ENCODE data around the gene ZNF37A. TPM values are rescaled to one million over a fixed set of nuclear protein-coding genes. Genes with fewer than 3 reads are reported as not detected.
A peak's percentile ranks its signal among the peaks of the same experiment; 100 is the strongest.
"Not testable (repeated sequence)": the region's sequence is repeated elsewhere in the genome, so short reads cannot be mapped to it uniquely, and the experiment has no call there.

ZNF37A gene
- total and polyA plus RNA-seq, 12 donors = 2.8 to 9.2 (median 7.3) TPM

GRCh38 chr10:38076687-38077086 lies 17.4 kb upstream of the ZNF37A start:
- ATAC-seq (no peak), DNase-seq (no peak)
- Histone ChIP-seq H3K27ac (no peak overlapping the region), H3K4me3 (no peak overlapping the region), H3K36me3 (no peaks in the 10 kb centered on the region), H3K4me1 (no peaks in the 10 kb centered on the region), H3K9me3 (peaks cover 0 to 13% (median 0%) of the 10 kb centered on the region in 11 donors), H3K27me3 (peaks cover 0 to 3% (median 0%) of the 10 kb centered on the region in 7 donors)
- 65 to 76% methylated on average over 2 of the region's 2 CpGs for WGBS, 2 donors
- TF ChIP-seq CTCF (IDR thresholded peaks at IDR 0.05) = no peak
- intact Hi-C loops (cut with DNase I) = no loop called here

DNA sequence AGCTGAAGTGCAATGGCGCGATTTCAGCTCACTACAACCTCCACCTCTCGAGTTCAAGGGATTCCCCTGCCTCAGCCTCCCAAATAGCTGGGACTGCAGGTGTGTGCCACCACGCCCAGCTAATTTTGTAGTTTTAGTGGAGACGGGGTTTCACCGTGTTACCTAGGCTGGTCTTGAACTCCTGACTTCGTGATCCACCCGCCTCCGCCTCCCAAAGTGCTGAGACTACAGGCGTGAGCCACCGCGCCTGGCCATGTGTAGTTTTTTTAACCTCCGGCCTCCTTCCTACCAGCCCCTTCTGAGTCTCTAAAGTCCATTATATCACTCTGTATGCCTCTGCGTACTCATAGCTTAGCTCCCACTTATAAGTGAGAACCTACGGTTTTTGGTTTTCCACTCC lies 819 bp upstream of the ZNF37A start:
- intact Hi-C loops (cut with DNase I) = loop anchor here in 7 of 10 donors (5.0 to 10.0 kb wide), 8 partner anchors 59 to 239 kb away; partner anchors contain the start of genes ZNF248 (in 5 of the 7), ZNF33A (in 3 of the 7) and ZNF25 (in 1 of the 7)

GRCh38 chr10:38093816-38094157 lies 350 bp upstream of the ZNF37A start:
- Histone ChIP-seq H3K27ac (peak overlapping the region in 9 of 10 donors; percentile 75 to 96 (median 82)), H3K4me3 (peak overlapping the region; percentile 66 to 100 (median 81)), H3K9me3 (peaks cover 0 to 11% (median 0%) of the 10 kb centered on the region in 11 donors), H3K4me1 (peaks cover 0 to 19% (median 11%) of the 10 kb centered on the region in 9 donors), H3K36me3 (peaks cover 0 to 33% (median 25%) of the 10 kb centered on the region in 9 donors), H3K27me3 (no peaks in the 10 kb centered on the region)
- no peak for TF ChIP-seq CTCF (IDR thresholded peaks at IDR 0.05)
- DNase-seq (no peak), ATAC-seq (peak; percentile 8 to 49 (median 36))
- 9 to 11% methylated on average over 16 of the region's 16 CpGs for WGBS, 2 donors
- intact Hi-C loops (cut with DNase I) = loop anchor here in 8 of 10 donors (1.0 to 10.0 kb wide), 11 partner anchors 59 to 239 kb away; partner anchors contain the start of genes ZNF248 (in 5 of the 8), ZNF25 (in 4 of the 8) and ZNF33A (in 4 of the 8)

More for the DNA sequence above, 819 bp upstream of the ZNF37A start:
- WGBS, 2 donors = 95 to 96% methylated on average over 15 of the region's 15 CpGs
- H3K27me3 ChIP-seq, ATAC-seq, DNase-seq, H3K9me3 ChIP-seq: not testable (repeated sequence)
- Histone ChIP-seq H3K36me3 (peaks cover 0 to 29% (median 20%) of the 10 kb centered on the region in 9 donors), H3K4me1 (peaks cover 0 to 19% (median 11%) of the 10 kb centered on the region in 9 donors), H3K4me3 (peak overlapping the region in 9 of 10 donors; percentile 66 to 100 (median 77)), H3K27ac (peak overlapping the region in 2 of 10 donors; percentile 82 to 96)

DNA sequence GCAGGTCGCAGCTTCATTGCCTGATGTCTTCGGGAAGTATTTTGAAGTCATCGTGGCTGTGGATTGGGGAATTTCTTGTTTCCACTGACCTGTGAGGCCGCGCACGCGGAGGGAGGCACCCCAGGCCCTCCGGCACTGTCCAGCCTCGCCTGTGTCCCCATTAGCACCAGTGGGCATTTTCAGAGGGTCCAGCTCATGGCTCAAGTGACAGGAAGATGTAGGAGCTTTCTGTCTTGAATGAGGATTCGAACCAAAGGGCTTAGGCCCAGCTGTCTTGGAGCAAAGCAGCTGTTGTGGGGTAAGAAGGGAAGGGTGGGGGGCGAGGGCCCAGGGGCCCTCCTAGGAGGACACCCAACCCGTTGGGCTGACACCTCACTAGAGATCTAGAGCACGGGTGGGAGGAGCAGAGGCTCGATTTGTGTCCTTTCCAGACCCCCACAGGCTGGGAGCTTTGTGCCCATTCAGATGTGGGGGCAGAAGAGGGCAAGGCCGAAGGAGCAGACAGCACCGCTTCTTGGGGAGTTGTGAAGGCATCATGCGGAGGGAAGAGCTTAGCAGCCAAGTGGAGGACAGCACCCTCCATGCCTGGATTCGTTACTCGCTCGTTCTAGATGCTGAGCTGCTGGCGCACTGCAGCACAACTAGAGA lies 914 bp downstream of the ZNF37A start:
- ATAC-seq (peak in 1 of 8 donors; percentile 7), DNase-seq (peak in 1 of 2 donors; percentile 8)
- 54 to 57% methylated on average over 21 of the region's 21 CpGs for WGBS, 2 donors
- H3K27ac ChIP-seq = peak overlapping the region in 9 of 10 donors; percentile 75 to 96 (median 82)
- H3K4me3 ChIP-seq = peak overlapping the region; percentile 66 to 100 (median 81)
- TF ChIP-seq CTCF (IDR thresholded peaks at IDR 0.05) = no peak
- peaks cover 0 to 19% (median 11%) of the 10 kb centered on the region in 9 donors for H3K4me1 ChIP-seq
- intact Hi-C loops (cut with DNase I) = loop anchor here in 8 of 10 donors (1.0 to 10.0 kb wide), 11 partner anchors 60 to 240 kb away; partner anchors contain the start of genes ZNF248 (in 5 of the 8), ZNF25 (in 5 of the 8) and ZNF33A (in 4 of the 8)
- H3K27me3 ChIP-seq = no peaks in the 10 kb centered on the region
- peaks cover 0 to 46% (median 34%) of the 10 kb centered on the region in 9 donors for H3K36me3 ChIP-seq
- peaks cover 0 to 22% (median 0%) of the 10 kb centered on the region in 11 donors for H3K9me3 ChIP-seq
